ENCODE data around the gene KIAA0319L.

The KIAA0319L gene

DNA sequence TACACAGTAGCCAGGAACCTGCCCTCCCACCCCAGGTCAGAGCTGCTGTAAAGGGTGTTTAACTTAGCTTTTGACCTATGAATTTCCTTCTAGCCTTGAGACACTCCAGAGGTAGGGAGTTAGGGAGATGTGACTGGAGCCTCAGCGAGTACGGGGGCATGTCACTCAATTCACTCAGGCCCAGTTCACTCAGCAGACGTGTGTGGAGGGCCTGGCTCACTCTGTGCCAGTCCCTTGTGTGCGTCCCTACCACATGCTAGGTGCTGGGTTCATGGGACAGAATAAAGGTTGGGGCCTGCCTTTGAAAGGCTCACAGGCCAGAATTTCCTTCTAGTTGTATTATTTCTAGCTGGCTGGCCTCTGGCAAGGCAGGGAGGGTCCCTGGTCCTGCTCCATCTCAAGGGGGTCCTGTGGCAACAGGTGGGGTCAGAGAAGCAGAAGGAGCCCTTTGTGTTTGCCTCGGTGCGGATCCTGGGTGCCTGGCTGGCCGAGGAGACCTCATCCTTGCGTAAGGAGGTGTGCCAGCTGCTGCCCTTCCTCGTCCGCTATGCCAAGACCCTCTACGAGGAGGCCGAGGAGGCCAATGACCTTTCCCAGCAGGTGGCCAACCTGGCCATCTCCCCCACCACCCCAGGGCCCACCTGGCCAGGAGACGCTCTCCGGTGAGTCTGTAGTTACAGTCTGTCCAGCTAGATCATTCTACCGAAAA is 4.9 kb upstream of the KIAA0319L start:
- no peak for DNase-seq

DNA sequence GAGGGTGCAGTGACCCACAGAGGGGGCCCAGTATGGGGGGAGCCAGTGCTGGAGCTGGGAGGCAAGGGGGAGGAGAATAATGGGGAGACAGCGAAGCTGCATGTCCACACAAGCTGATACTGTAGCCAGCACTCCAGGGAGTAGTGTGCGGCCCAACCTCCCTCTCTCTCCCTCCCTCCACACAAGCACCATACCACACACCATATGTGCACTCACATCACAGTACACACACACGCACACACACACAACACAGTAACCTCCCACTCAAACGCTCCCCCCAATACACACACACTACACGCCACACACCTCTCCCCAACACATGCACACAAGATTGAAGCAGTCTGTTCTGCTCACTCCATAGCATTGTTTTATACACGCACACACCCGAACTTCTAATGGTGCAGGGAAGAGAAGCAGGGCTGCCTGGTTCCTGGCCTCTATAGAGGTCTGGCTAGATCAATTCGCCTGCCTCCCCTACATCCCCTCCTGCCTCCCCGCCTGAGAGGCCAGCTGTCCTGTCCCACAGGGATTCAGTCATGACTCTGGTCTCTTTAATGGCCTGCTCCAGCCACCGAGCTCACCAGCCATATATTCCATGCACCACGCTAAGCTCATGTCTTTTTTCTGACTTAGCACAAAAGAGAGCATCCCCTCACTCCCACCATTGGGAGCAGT is 4.2 kb upstream of the KIAA0319L start:
- no peak for DNase-seq

DNA sequence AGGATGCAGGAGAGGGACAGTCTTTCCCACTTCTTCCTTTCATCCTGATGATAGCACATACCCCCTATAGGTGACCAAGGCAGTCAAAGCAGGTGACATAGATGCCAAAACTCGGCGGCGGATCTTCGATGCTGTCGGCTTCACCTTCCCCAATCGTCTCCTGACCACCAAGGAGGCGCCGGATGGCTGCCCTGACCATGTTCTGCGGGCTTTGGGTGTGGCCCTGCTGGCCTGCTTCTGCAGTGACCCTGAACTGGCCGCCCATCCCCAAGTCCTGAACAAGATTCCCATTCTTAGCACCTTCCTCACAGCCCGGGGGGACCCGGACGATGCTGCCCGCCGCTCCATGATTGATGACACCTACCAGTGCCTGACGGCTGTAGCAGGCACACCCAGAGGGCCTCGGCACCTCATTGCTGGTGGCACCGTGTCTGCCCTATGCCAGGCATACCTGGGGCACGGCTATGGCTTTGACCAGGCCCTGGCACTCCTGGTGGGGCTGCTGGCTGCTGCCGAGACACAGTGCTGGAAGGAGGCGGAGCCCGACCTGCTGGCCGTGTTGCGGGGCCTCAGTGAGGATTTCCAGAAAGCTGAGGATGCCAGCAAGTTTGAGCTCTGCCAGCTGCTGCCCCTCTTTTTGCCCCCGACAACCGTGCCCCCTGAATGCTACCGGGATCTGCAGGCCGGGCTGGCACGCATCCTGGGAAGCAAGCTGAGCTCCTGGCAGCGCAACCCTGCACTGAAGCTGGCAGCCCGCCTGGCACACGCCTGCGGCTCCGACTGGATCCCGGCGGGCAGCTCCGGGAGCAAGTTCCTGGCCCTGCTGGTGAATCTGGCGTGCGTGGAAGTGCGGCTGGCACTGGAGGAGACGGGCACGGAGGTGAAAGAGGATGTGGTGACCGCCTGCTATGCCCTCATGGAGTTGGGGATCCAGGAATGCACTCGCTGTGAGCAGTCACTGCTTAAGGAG is 3.3 kb upstream of the KIAA0319L start:
- DNase-seq, result no peak

DNA sequence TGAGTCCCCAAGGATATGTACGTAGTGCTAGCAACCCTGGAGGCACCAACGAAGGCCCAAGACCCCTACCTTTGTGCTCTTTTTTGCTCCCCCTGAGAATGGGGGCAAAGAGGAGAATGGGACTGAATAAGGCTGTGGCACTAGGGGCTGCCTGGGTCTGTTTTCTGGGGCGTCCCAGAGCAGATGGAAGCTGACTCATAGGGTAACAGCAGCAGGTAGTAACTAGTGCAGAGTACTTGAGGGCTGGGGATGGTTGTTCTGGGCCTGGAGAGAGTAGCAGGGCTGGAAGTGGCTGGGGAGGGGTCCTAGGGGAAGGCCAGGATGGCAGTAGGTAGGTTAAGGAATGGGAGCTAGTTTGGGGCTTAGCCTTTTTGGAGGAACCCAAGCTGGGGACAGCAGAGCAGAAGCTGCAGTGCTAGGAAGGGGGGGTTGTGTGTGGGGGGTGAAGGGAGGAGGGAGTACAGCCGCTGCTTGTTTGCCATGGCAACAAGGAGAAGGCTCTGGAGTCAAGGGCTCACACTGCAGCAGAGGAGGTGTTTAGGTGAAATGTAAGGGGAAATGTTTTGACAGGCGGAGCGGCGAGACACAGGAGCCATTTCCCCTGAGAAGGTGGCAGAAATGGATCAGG is 2.2 kb upstream of the KIAA0319L start:
- peak; percentile 25 to 46 for DNase-seq

DNA sequence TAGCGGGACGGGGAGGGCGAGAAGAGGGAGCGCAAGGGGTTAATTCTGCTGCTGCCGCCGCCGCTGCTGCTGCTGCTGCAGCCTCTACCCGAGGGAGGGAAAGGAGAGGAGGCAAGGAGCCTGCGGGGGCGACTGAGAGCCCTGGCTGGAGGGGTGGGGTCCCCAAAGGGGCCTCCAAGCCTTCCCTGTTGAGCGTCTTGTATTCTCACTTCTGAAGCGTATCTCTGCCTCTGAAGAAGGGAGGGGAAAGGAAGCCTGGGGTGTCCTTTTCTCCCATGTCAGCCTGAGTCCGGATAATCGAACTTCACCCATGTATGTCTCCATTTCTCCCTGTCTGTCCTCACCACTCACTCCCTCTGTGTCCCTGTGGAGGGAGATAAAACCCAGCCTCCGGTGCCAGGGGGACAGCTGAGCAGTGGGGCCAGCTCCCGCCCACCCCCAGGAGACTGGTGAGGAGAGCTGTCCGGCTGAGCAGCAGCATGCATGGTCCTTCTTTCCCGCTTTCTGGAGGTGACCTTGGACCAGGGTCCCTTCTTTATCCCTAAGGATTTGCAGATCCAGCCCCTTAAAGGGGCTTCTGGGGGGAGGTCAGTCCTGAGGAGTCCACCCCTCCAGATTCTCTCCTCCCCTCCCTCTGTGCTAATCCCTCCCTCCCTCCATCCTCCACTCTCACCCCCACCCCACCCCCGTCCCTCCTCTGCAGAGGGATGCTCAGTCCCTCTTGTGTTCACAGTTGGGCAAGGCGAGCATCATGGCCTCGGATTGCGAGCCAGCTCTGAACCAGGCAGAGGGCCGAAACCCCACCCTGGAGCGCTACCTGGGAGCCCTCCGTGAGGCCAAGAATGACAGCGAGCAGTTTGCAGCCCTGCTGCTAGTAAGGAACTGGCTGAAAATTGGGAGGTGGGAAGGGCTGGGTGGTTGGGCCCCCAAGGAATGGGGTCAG is 1.4 kb upstream of the KIAA0319L start:
- no peak for DNase-seq

DNA sequence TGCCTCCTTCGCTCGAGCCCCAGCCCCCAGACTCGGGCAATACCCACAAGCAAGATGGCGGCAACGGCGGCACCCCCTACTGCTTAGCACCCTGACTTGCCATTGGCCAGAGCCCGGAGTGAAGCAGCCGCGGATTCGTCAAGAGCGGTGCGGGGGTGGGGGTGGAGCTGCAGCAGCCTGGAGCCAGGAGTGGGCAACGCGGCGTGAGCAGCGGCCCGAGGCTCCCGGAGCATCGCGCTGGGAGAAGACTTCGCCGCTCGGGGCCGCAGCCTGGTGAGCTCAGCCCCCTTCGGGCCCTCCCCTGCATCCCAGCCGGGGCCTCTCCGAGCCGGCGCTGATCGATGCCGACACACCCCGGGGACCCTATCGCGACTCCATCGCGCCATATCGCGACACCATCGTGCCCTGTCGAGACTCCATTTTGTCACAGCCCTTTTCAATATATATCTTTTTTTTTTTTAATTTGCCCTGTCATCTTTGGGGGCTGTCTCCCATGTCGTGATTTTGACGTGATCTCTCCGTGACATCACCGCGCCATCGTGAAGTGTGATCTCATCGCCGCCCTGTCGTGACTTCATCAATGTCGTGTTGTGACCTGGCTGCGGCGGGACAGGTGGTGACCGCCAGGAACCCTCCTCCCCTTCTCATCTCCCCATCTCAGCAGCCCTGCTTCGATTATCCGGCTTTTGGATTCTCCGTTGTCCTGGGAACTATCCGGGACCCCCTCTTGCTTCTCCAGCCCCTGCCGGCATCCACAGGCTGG is 589 bp upstream of the KIAA0319L start, which contains the start of gene NCDN:
Gene NCDN, plus strand, starts transcription at position 189 of the 763 bp plus-strand sequence. Its CDS starts 392 bp downstream, at position 581.
- peak; percentile 92 to 95 for DNase-seq

DNA sequence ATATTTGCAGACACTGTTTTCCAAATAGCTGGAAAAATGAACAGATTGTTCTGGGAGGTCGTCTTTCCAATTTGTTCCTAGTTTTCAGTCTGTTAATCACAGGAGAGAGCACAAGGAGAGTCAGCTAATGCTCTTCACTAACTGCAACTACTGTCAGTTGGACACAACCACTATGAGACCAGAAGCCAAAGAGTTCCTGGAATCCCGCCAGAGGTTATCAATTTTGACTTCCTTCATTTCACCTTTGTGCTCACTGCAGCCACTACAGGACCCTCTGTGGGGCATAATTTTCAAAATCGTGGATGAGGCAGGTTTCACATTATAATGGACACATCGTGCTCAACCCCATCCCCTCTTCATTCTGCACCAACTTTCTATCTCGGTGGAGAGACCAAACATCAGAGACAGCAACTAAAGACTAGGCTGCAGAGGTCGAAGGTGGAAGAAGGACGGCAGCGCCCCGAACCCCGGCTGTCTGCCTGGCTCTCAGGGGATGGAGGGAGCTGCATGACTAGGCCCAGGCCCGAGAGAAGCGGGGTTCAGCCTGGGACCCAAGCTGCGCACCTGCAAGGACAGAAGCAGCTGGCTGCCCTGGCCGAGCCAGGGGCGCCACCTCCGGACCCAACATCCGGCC is 602 bp downstream of the KIAA0319L start:
- no peak for DNase-seq

DNA sequence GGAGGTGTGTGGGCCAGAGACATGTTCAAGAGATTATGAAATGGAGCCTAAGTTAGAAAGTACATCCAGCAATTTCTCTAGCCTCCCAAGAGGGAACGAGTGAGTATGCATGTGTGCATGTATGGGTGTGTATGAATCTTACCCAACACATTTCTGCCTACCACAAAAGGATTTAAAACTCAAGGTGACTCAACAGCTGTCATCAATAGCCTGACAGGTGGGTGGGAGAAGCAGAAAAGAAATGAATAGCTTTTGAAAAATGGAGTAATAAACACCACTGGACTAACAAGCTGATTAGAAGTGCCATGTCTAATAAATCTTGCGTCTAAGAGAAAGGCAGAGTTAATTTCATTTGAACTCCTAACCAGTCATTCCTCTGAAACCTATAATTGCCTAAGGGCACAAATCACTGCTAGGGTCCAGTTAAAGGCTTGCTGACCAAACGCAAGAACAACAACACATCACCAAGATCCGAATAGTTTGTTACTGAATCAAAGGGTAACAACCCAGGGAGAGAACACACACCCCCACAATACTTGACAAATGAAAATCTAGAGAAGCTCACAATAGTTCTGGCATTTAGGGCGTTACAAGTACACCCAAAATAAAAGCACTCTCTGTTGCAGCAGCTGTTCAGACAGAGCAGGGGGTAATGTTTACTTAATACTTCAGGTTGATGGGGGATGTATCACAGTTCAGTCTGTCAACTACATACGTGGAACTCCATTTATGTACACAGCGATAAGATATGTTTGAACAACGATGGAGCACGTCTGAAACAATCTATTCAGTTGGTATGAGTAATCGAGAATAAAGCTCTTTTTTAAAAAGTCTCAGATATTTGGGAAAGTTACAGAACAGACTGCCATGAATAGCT is 1.4 kb downstream of the KIAA0319L start:
- no peak for DNase-seq

DNA sequence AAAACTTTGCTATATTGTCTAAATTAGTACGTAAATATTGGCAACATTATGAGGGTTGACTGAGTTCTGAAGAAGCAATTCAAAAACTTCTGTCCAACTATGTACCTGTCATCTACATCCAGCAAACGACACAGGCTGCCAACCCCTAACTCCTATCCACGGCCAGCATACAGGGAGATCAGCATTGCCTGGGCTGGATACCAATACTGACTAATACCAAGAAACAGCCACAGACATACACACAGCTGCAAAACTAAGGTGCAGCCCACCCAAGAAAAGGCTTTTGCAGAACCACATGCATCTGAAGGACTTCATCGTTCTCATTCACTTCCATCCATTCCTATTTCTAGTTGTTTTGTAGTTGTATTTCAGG is 2.0 kb downstream of the KIAA0319L start:
- no peak for DNase-seq

DNA sequence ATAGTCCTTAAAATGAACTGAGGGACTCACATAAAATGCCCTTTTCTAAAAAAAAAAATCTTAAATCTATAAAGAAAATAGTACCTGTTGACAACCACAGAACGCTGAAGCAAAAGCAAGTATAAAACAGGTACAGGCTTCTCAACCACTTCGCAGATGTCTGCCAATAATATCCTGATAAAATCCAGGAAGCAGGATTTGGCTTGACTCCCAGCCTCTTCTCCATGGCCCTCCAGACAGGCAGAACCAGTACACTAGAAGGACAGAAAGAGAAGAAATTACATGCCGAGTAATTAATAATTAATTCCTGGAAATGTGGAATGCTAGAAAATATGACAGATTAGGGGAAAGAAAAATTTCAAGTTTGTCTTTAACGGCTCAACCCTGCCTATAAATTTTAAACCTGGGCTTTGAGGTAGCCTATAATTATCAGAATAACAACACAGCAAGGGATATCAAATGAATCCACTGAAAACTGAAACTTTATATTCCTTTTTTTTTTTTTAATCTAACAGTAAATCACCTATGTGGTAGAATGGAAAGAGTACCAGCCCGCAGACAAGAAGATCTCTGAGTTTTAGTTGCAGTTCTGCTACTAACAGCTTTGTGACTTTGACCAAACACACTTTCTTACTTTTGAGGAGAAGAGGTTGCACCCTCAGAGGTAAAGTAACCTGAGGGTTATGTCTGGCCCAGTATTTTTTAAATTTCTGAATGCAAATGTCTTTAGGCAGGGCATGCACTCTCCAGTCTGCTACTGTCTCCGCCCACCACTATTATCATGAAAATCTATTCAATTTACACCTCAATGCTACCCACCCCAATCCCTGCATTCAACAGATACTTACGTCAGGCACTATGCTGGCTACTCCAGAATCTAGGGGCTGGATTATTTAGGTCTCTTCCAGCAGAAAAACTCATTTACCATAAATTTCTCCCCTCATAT is 2.7 kb downstream of the KIAA0319L start:
- DNase-seq, result no peak

DNA sequence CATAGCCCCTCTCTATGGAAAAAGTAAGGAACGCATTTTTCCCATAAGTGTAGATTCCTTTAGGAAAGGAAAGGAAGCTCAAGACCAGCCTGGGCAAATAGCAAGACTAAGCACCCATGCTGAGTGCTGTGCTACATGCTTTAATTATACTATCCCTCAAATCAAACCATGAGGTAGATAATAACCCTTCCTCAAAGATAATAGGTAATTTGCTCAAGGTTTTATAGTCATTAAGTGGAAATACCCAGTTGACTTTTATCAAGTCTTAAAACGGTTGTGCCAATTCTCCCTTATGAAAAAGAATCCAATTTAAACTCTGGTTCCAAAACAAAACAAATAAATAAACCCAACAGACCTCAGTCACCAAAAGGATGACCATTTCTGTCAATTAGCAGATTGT is 3.4 kb downstream of the KIAA0319L start:
- DNase-seq, result no peak

DNA sequence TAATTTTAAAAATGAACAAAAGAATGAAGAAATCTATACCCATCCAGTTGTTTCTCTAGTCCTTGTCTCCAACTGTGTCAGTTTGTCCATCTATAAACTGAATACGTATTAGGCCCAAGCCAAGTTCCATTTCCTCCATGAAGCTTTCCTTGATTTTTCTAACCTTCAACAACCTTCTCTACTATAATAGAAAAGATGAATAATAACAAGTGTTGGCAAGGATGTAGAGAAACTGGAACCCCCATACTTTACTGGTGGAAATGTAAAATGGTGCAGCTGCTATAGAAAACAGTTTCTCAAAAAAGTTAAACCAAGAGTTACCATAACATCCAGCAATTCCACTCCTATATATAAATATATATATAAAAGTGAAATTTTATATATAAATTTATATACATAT is 10.6 kb downstream of the KIAA0319L start:
- no peak for DNase-seq

DNA sequence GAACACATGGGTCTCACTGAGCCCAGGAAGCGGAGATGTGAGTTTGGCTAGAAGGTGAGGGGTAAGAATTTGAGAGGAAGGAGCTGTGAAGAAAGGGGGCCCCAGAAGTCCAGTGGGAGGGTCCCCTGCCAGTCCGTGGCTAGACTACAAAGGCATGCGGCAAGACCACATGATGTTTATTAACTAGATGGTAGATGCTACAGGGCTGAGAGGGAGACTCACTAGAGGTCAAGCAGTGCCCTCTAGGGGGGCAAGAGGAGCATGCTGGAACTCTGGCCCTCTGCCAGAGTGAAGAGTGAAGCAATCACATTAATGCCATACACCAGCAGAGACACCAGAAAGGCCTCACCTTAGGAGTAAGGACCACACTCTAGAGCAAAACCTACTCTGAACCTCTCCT is 12.2 kb downstream of the KIAA0319L start:
- DNase-seq, result peak; percentile 63 to 73

DNA sequence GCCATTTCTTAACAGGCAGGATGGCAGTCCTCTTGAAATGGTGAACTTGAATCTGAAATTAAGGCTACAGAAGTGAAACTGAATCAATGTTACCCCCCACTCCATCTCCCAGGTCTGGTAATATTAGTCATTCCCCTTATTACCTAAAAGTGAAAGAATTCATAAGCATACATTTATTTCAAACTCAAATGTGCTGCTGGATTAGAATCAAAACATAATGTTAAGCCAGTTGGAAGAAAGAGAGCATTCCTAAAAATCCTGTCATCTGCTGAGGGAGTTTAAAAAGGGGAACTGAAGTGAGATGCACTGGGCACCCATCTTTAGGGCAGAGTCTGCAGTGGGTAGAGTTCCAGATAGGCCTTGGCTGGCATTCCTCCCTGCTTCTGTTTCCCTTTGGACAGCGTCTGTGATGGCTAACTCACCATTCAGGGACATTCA is 17.4 kb downstream of the KIAA0319L start:
- no peak for DNase-seq

DNA sequence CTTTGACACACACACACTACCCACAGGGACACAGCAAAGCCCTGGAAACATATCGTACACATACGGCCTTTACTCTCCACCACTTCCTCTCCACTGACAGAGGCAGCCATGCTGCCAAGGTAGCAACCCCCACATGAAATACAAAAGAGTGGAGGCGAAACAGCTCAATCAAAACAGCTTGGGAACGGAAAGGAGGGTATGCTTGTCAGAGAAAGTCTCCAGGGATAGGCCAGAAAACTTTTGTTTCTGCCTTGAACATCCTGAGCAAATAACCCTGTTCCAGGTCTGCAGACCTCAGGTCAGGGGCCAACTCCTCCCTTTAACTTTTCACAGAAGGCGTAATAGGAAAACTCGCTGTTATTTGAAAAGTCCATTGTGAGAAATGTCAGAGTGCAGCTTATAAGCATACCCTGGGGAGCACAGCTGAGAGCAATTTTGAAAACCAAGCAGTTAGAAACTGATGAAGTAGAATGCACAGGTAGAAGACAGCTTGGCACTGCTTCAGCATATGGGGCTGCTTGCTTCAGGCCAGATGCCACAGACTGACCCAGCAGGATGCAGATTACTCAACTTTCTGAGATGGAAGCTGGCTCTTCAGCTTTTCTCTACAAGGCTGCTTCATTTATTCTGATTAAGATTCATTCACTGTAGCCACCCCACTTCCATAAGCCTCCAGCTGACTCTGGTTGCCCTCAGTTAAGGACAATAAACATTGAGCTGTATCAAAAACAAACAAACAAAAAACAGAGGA is 18.0 kb downstream of the KIAA0319L start:
- peak; percentile 16 to 54 for DNase-seq

DNA sequence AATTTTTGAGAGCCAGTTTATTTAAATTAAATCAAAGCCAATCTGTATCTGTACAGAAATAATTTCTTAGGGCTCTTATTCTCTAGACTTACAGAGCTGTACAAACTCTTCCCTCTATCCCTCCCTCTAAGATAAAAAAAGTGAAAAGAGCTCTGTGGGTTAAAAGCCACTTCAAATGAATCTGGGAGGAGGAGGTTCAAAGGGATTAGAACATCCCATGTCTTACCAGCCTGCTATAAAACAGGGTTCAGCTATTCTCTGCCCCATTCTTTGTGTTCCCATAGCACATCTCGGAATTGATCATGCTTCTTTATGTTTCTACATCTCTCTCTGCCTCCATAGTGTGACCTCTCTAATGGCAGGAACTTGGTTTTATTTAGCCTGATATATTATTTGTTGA is 19.4 kb downstream of the KIAA0319L start:
- DNase-seq, result no peak

DNA sequence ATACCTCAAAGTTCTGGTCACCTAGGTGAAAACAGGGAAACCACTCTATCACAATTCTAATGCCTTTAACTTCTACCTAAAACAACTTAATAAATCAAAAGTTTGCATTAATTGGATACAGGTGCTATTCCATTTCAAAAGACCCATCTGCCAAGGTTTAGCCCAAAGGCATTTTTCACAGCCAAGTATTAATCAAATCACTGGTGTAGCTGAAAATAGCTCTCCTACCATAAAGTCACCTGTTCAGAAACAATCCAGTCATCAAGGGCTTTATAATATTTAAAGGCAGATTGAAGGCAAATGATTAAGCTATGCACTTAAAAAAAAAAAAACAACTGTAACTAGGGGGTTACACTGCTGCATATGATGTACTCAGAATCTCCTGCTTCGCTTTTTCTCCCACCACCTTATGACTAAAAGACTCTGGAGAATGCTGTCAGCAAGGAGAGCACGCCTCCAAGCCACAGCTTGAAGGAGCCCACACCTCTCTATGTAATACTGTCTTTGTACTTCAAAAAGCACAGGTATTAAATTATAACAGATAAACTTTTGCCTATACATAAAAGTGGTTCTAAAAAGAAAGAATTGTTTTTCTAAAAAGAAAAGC is 20.5 kb downstream of the KIAA0319L start:
- no peak for DNase-seq
